WERI-Rb-1 (cell line): Measurements from ENCODE around the gene CLEC16A.
"Not testable (repeated sequence)": the region's sequence is repeated elsewhere in the genome, so short reads cannot be mapped to it uniquely, and the experiment has no call there.

ENCODE experiments used
- DNase-seq: peaks from one replicate; pipeline ENCODE4 v3.0.0-alpha.2; 2020
- H3K27ac ChIP-seq: fragments of 250-450 bp; sonication (Bioruptor Pico); 2 replicates; pipeline ENCODE4 v1.5.1; 2020; ENCODE audit warnings: mild to moderate bottlenecking, moderate library complexity
- H3K27me3 ChIP-seq: fragments of 250-450 bp; sonication (Bioruptor Pico); 2 replicates; pipeline ENCODE4 v1.5.1; 2021; ENCODE audit warnings: mild to moderate bottlenecking, low read depth, moderate library complexity; ENCODE audit not compliant: insufficient read depth, severe bottlenecking
- H3K36me3 ChIP-seq: fragments of 250-450 bp; sonication (Bioruptor Pico); 2 replicates; pipeline ENCODE4 v1.5.1; 2020; ENCODE audit warnings: mild to moderate bottlenecking, moderate library complexity
- H3K4me3 ChIP-seq: 2 replicates; pipeline ENCODE4 v1.5.1; 2011; ENCODE audit warnings: low read depth, mild to moderate bottlenecking, control low read depth, low read length
- H3K9me3 ChIP-seq: fragments of 250-450 bp; sonication (Bioruptor Pico); 2 replicates; pipeline ENCODE4 v1.5.1; 2021; ENCODE audit warnings: mild to moderate bottlenecking, moderate library complexity; ENCODE audit not compliant: severe bottlenecking
- CTCF ChIP-seq: IDR thresholded peaks from 2 replicates; pipeline ENCODE4 v1.5.1; 2011; ENCODE audit warnings: low read depth, mild to moderate bottlenecking, control low read depth, inconsistent platforms, low read length

CLEC16A gene

GRCh38 chr16:10938321-10938720, 6.0 kb upstream of the CLEC16A start:
- no peaks in the 10 kb centered on the region for H3K9me3 ChIP-seq
- no peak overlapping the region for H3K27ac ChIP-seq
- H3K4me3 ChIP-seq: no peak overlapping the region
- H3K36me3 ChIP-seq: peaks cover 21% of the 10 kb centered on the region
- no peak for DNase-seq
- H3K27me3 ChIP-seq: no peaks in the 10 kb centered on the region
- TF ChIP-seq CTCF: no peak

- no peak overlapping the region for H3K27ac ChIP-seq
- H3K4me3 ChIP-seq: no peak overlapping the region
- H3K9me3 ChIP-seq: no peaks in the 10 kb centered on the region
- DNase-seq: no peak
- TF ChIP-seq CTCF: no peak
- H3K36me3 ChIP-seq: peaks cover 19% of the 10 kb centered on the region
- no peaks in the 10 kb centered on the region for H3K27me3 ChIP-seq
Measured at GRCh38 chr16:10938796-10939648, 5.3 kb upstream of the CLEC16A start.

- H3K27me3 ChIP-seq: no peaks in the 10 kb centered on the region
- no peak for TF ChIP-seq CTCF
- H3K9me3 ChIP-seq: no peaks in the 10 kb centered on the region
- no peak for DNase-seq
- no peak overlapping the region for H3K4me3 ChIP-seq
- no peak overlapping the region for H3K27ac ChIP-seq
- peaks cover 19% of the 10 kb centered on the region for H3K36me3 ChIP-seq
Measured at GRCh38 chr16:10939649-10940234, 4.6 kb upstream of the CLEC16A start.

- no peak for DNase-seq
- peaks cover 16% of the 10 kb centered on the region for H3K36me3 ChIP-seq
- no peak overlapping the region for H3K27ac ChIP-seq
- H3K27me3 ChIP-seq: no peaks in the 10 kb centered on the region
- H3K4me3 ChIP-seq: peak overlapping the region; percentile 61; the same call in 1 of the 2 replicates
- no peaks in the 10 kb centered on the region for H3K9me3 ChIP-seq
- TF ChIP-seq CTCF: no peak
Measured at GRCh38 chr16:10940501-10941079, 3.8 kb upstream of the CLEC16A start.

GRCh38 chr16:10941127-10941933, 3.0 kb upstream of the CLEC16A start:
- no peak for DNase-seq
- TF ChIP-seq CTCF: no peak
- Histone ChIP-seq H3K27ac (no peak overlapping the region), H3K9me3 (no peaks in the 10 kb centered on the region), H3K4me3 (peak overlapping the region; percentile 61), H3K36me3 (peaks cover 16% of the 10 kb centered on the region), H3K27me3 (no peaks in the 10 kb centered on the region)

GRCh38 chr16:10941935-10942351, 2.4 kb upstream of the CLEC16A start:
- peaks cover 16% of the 10 kb centered on the region for H3K36me3 ChIP-seq
- not testable (repeated sequence) for H3K27me3 ChIP-seq, DNase-seq, H3K9me3 ChIP-seq
- H3K27ac ChIP-seq: peak overlapping the region; percentile 50
- peak overlapping the region; percentile 61 for H3K4me3 ChIP-seq
